ENCODE measurements around the gene INTU. TPM values are rescaled to one million over a fixed set of nuclear protein-coding genes. Genes with fewer than 3 reads are reported as not detected.
A peak's percentile ranks its signal among the peaks of the same experiment; 100 is the strongest.

INTU gene
- total and polyA plus RNA-seq, 9 of the 15 experiments (the other 6 are each of a cell fraction or from before 2014, with no cell fraction given): 1.5 to 8.9 (median 3.9) TPM

DNA sequence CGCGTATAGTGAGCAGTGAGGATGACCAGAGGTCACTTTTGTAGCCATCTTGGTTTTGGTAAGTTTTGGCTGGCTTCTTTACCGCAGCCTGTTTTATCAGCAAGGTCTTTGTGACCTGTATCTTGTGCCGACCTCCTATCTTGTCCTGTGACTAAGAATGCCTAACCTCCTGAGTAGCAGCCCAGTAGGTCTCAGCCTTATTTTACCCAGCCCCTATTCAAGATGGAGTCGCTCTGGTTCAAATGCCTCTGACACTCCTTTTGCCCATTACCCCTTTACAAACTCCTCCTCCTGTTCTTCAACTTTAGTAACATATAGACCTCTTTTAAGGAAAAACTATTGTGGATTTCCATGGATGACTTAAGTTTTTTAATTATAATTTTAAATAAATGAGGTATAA lies 2.6 kb upstream of the INTU start (continued):
- TF ChIP-seq, protein P1, sequence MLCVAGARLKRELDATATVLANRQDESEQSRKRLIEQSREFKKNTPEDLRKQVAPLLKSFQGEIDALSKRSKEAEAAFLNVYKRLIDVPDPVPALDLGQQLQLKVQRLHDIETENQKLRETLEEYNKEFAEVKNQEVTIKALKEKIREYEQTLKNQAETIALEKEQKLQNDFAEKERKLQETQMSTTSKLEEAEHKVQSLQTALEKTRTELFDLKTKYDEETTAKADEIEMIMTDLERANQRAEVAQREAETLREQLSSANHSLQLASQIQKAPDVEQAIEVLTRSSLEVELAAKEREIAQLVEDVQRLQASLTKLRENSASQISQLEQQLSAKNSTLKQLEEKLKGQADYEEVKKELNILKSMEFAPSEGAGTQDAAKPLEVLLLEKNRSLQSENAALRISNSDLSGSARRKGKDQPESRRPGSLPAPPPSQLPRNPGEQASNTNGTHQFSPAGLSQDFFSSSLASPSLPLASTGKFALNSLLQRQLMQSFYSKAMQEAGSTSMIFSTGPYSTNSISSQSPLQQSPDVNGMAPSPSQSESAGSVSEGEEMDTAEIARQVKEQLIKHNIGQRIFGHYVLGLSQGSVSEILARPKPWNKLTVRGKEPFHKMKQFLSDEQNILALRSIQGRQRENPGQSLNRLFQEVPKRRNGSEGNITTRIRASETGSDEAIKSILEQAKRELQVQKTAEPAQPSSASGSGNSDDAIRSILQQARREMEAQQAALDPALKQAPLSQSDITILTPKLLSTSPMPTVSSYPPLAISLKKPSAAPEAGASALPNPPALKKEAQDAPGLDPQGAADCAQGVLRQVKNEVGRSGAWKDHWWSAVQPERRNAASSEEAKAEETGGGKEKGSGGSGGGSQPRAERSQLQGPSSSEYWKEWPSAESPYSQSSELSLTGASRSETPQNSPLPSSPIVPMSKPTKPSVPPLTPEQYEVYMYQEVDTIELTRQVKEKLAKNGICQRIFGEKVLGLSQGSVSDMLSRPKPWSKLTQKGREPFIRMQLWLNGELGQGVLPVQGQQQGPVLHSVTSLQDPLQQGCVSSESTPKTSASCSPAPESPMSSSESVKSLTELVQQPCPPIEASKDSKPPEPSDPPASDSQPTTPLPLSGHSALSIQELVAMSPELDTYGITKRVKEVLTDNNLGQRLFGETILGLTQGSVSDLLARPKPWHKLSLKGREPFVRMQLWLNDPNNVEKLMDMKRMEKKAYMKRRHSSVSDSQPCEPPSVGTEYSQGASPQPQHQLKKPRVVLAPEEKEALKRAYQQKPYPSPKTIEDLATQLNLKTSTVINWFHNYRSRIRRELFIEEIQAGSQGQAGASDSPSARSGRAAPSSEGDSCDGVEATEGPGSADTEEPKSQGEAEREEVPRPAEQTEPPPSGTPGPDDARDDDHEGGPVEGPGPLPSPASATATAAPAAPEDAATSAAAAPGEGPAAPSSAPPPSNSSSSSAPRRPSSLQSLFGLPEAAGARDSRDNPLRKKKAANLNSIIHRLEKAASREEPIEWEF (CRISPR knock-in tag; IDR thresholded peaks at IDR 0.05): peak; percentile 44; the same call in 1 of the 2 replicates
- TF ChIP-seq NFXL1 (CRISPR knock-in tag; IDR thresholded peaks at IDR 0.05) (peak; percentile 87), HEY1 (CRISPR knock-in tag; IDR thresholded peaks at IDR 0.05; ENCODE audit: borderline replicate concordance) (no peak), CREB1 (IDR thresholded peaks at IDR 0.05) (no peak), CREB1 (CRISPR knock-in tag; IDR thresholded peaks at IDR 0.05) (no peak), MBD2 (IDR thresholded peaks at IDR 0.05; ENCODE audit: borderline replicate concordance, low read depth) (no peak), ZNF140 (CRISPR knock-in tag; IDR thresholded peaks at IDR 0.05) (no peak), NCOA1 (IDR thresholded peaks at IDR 0.05; ENCODE audit: low read depth) (no peak), NCOA2 (IDR thresholded peaks at IDR 0.05; ENCODE audit: partially characterized antibody in 2 of 2) (no peak), ZNF175 (CRISPR knock-in tag; IDR thresholded peaks at IDR 0.05; ENCODE audit: low read depth) (peak; percentile 92), ZBED1 (IDR thresholded peaks at IDR 0.05) (no peak), TFAM (CRISPR knock-in tag; conservative IDR thresholded peaks at IDR 0.05) (no peak), PTTG1 (tag; IDR thresholded peaks at IDR 0.05; ENCODE audit: low read depth) (peak; percentile 96), RBM39 (optimal IDR thresholded peaks at IDR 0.05; ENCODE audit: low read depth, low read length) (no peak), TCFL5 (CRISPR knock-in tag; conservative IDR thresholded peaks at IDR 0.05) (peak; percentile 82; the same call in 1 of the 2 replicates)
- TF ChIP-seq, protein P2, sequence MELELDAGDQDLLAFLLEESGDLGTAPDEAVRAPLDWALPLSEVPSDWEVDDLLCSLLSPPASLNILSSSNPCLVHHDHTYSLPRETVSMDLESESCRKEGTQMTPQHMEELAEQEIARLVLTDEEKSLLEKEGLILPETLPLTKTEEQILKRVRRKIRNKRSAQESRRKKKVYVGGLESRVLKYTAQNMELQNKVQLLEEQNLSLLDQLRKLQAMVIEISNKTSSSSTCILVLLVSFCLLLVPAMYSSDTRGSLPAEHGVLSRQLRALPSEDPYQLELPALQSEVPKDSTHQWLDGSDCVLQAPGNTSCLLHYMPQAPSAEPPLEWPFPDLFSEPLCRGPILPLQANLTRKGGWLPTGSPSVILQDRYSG (tag; conservative IDR thresholded peaks at IDR 0.05; ENCODE audit: low read depth): peak; percentile 97
- TF ChIP-seq, protein P3, sequence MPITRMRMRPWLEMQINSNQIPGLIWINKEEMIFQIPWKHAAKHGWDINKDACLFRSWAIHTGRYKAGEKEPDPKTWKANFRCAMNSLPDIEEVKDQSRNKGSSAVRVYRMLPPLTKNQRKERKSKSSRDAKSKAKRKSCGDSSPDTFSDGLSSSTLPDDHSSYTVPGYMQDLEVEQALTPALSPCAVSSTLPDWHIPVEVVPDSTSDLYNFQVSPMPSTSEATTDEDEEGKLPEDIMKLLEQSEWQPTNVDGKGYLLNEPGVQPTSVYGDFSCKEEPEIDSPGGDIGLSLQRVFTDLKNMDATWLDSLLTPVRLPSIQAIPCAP (CRISPR knock-in tag; IDR thresholded peaks at IDR 0.05; ENCODE audit: borderline replicate concordance): no peak
- TF ChIP-seq, protein P4, sequence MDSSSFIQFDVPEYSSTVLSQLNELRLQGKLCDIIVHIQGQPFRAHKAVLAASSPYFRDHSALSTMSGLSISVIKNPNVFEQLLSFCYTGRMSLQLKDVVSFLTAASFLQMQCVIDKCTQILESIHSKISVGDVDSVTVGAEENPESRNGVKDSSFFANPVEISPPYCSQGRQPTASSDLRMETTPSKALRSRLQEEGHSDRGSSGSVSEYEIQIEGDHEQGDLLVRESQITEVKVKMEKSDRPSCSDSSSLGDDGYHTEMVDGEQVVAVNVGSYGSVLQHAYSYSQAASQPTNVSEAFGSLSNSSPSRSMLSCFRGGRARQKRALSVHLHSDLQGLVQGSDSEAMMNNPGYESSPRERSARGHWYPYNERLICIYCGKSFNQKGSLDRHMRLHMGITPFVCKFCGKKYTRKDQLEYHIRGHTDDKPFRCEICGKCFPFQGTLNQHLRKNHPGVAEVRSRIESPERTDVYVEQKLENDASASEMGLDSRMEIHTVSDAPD (CRISPR knock-in tag; IDR thresholded peaks at IDR 0.05): peak; percentile 85
- TF ChIP-seq, protein P5, sequence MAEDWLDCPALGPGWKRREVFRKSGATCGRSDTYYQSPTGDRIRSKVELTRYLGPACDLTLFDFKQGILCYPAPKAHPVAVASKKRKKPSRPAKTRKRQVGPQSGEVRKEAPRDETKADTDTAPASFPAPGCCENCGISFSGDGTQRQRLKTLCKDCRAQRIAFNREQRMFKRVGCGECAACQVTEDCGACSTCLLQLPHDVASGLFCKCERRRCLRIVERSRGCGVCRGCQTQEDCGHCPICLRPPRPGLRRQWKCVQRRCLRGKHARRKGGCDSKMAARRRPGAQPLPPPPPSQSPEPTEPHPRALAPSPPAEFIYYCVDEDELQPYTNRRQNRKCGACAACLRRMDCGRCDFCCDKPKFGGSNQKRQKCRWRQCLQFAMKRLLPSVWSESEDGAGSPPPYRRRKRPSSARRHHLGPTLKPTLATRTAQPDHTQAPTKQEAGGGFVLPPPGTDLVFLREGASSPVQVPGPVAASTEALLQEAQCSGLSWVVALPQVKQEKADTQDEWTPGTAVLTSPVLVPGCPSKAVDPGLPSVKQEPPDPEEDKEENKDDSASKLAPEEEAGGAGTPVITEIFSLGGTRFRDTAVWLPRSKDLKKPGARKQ (CRISPR knock-in tag; IDR thresholded peaks at IDR 0.05): peak; percentile 52; the same call in 1 of the 2 replicates
